Kasumi-1 (cell line): Measurements from ENCODE around the gene GPR3.
"Not testable (repeated sequence)": the region's sequence is repeated elsewhere in the genome, so short reads cannot be mapped to it uniquely, and the experiment has no call there.

ENCODE experiments used
- DNase-seq, 2 experiments: peaks; one replicate each; lab custom pipeline; 2025; lab: John Stamatoyannopoulos, UW

Gene GPR3

GRCh38 chr1:27428316-27429028, 36.0 kb downstream of the GPR3 start:
- peak; percentile 57 to 63 for DNase-seq

DNA sequence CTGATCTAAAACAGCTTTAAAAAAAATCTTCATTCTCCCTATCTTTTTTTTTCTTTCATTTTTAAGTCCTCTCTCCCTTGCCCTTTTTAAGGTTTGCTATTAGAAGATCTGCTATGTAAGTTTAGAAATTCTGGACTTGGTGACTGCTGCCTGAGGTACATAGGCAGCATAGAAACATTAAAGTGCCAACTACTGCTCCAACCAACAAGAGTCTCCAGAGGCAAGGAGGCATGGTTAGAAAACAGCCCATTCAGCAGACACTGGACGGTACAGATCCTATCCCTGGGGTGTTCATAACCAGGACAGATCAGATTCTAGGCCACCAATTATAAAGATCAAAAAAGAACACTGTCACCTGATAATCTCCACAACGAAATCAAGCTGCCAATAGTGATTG, 36.6 kb downstream of the GPR3 start:
- DNase-seq: no peak

GRCh38 chr1:27430903-27431600, 38.6 kb downstream of the GPR3 start:
- DNase-seq: peak; percentile 80 to 84

GRCh38 chr1:27431601-27431940, 39.1 kb downstream of the GPR3 start:
- DNase-seq: no peak

- DNase-seq: not testable (repeated sequence)
Observed at GRCh38 chr1:27432725-27433124, 40.3 kb downstream of the GPR3 start.

DNA sequence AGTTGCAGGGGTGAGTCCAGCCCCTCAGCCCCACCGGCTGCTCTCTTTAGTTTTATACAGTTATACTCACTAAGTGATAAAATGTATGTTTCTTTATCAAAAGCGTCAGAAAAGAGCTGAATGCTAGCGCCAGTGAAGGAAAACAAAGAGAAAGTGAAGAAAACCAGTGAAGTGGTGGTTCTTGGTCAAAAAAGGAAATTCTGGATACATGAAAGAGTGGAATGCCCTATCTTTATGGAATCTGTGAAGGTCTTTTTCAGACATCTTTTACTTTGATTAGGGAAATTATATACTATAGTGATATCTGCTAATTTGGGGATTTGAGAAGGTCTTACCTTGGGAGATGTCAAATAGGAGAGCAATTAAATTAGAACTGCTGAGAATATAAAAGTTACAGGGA, 41.3 kb downstream of the GPR3 start:
- DNase-seq: no peak

- peak; percentile 95 to 98 for DNase-seq
Observed at GRCh38 chr1:27435566-27436203, 43.3 kb downstream of the GPR3 start.

DNA sequence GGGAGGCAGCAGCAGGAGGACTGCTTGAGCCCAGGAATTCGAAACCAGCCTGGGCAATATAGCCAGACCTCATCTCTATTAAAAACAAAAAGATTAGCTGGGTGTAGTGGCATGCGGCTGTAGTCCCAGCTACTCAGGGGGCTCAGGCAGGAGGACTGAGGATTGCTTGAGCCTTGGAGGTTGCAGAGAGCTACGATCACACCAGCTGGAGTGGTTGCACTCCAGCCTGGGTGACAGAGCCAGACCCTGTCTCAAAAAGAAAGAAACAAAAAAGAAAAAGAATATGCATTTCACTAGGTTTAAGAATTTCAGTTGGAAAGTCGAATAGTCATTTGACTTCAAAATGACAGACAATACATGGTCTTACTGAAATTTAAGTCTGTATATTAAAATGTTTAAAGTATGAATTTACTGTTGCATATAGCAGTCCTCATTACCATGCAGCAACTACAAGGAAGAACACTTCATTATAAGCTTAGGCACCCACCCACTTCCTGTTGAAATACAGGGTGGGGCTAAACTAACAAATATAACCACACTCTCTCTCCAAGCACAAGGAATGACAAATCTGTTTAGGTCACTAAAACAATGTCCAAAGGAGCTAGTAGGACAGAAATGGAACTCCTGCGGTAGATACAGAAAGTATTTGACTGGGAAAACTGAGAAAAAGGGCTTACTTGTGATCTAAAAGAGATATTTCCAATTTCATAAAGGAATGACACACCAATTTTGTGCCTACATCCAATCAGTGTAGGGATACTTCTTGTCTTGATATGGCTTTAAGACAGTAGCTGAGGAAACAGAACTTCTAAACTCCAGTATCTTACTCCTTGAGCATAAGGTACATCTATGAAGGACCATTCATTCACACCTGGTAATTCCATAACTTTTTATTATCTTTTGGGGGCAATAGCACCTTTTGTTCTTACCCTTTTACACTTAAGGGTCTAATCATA, 44.1 kb downstream of the GPR3 start:
- DNase-seq: peak; percentile 30 to 49

DNA sequence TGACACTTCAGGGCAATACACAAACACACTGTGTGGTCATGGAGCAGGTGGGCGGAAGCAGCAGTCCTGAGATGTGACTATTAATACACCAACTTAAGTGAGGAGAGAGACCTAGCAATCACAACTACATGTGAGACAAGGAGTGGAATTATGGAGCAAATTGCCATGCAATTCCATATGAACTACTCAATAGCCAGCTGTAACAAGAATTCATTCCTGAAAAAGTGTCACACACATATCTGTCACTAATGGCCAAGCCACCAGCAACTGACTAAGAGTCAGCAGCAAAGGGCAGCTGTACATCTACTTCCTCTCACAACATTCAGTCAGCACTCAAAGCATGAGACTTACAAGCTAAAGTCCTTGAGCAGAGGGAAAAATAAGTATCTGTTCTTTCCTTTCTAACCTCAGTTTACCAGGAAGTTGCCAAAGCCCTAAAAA, 46.2 kb downstream of the GPR3 start:
- DNase-seq: peak; percentile 18 to 42

- DNase-seq: no peak
Observed at GRCh38 chr1:27439150-27439549, 46.7 kb downstream of the GPR3 start.

GRCh38 chr1:27444632-27445031, 52.2 kb downstream of the GPR3 start:
- no peak for DNase-seq
